Activated naive CD4-positive, alpha-beta T cell treated with anti-CD3 and anti-CD28 coated beads, Interleukin-2, amount 50 U/mL, for 16 hours (primary cell): ENCODE results near the gene CFAP74.
A peak's percentile ranks its signal among the peaks of the same experiment; 100 is the strongest.
"Not testable (repeated sequence)": the region's sequence is repeated elsewhere in the genome, so short reads cannot be mapped to it uniquely, and the experiment has no call there.

Source experiments
- DNase-seq: peaks from one replicate; pipeline ENCODE4 v3.0.0-alpha.2; 2020

The CFAP74 gene

GRCh38 chr1:1893997-1894353 is 109.6 kb downstream of the CFAP74 start:
- no peak for DNase-seq

- DNase-seq: no peak
These were observed 110.1 kb downstream of the CFAP74 start for GRCh38 chr1:1893291-1893985.

- no peak for DNase-seq
These were observed 110.8 kb downstream of the CFAP74 start for GRCh38 chr1:1892763-1893120.

DNA sequence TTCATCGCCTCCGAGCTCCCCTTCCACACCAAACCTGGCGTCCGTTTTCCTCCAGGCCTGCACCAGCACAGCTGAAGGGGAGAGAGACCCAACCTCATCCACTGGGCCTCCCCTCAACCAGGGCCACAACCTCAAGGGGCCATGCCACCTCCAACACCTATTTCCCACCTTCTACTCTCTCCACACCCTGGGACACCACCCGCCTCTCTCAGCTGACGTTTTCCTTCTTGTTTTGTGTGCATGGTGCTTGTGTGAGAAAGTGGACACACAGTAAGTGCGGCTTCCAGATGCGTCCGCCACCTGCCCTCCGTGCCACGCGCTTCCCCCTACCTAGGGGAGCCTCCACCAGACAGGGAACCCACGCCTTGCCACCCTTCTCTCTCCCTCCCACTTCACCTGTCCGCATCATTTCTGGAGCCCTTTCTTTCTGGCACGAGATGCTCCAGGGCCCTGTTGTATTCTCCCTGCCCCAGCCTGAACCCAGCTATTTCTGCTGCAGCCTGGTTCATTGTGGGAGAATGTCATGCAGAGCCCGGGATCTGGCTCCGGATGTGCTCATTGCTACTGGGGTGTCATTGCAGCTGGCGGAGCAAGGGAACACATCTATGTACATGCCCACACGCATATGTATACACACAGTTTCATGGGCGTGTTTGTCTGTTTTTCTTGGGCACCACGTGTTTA is 111.4 kb downstream of the CFAP74 start:
- DNase-seq: peak; percentile 35

DNA sequence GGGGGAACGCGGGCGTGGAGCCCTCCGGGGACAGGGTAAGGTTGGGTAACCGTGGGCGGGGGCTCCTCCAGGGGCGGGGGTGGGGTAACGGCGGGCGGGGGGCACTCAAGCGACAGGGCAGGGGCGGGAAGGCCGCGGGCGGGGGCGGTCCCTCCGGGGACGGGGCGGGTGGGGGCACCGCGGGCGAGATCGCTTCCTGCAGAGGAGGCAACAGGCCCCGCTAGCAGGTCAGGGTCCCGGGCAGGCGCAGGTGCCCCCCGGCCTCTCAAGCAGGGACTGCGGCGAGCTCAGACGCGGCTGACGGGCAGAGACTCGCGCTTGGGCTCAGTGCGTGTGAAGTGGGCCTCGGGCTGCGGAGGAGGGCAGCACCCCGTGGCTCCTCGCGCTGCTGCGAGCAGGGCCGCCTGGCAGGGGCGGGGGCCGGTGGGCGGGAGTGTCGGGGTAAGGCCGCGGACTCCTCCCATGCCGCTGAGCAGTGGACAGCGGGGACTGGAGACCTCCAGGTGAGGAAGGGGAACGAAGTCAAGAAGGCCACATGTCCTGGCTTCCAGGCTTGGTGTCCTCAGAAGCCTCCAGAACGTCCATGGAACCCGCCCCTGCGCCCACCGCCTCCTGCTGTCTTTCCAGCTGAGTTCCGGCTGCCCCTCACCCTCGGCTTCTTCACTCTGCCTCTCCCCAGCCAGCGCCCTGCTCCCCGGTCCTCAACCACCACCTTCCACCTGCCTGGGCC is 112.1 kb downstream of the CFAP74 start:
- peak; percentile 75 for DNase-seq

DNA sequence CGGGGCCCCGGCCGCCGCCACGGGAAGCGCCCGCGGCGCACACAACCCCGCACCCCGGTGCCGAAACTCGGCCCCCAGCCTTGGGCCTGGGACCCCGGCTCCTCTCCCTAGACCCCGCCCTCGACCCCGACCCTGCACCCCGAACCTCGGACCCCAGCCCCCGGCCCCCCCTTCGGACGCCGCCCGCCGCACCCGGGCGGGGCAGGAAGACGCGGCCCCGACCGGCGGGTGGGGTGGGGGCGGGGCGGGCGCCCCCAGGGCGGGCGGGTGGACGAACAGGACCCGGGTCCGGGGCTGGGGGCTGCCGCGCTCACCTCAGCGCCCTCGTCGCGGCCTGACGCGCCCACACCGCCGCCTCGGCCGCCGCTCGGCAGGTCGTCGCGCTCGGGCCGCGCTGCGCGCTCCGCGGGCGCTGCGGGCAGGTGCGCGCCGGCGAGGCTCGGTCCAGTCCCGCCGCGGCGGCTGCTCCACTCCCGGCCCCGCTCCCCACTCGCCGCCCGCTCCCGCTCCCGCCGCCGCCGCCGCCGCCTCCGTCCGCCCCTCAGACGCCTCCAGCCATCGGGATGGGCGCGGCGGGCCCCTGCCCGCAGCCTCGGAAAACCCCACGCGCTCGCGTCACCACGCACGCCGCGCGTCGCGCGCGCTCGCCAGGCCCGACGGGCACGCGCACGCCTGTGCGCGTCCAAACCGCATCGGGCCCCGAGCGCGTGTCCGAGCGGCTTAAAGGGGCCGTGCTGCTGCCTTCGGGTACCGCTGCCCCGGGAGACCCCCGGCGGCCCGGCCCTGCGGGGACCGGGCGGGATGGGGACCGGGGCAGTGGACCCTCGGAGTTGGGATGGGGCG is 112.9 kb downstream of the CFAP74 start, which contains the start of gene GNB1:
GNB1 (minus strand) TSS at position 582 of the 843 bp plus-strand sequence. CDS start 65,634 bp downstream, outside the sequence.
- peak; percentile 87 for DNase-seq

DNA sequence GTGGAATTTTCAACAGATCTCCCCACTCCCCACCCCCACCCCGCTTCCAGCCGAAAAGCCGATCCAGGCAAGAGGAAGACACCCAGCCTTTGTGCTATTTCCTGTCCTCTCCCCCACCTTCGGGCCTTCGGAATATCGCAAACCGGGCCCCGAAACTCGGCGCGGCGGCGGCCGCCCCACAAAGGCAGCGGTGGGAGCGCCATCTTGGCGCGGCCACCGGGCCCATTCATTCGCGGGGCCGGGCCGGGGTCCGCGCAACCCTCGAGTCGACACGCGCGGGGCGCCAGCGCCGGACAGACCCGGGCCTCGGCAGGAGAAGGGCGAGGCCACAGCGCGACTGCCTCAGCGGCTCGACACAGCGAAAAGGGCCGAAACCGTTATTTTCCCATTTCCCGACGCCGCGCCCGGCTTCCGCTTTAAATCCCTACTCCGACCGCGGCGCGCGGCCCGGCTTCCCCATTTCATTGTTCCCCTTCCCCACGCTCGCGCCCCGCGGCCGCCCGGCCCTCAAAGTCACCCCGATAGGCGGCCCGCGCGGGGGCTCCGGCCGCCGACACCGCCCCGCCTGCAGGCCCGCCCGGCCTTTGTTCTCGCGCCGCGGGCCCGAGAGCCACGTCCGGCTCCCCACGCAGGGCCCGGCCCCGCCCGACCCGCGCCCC is 113.6 kb downstream of the CFAP74 start:
- DNase-seq: peak; percentile 44

DNA sequence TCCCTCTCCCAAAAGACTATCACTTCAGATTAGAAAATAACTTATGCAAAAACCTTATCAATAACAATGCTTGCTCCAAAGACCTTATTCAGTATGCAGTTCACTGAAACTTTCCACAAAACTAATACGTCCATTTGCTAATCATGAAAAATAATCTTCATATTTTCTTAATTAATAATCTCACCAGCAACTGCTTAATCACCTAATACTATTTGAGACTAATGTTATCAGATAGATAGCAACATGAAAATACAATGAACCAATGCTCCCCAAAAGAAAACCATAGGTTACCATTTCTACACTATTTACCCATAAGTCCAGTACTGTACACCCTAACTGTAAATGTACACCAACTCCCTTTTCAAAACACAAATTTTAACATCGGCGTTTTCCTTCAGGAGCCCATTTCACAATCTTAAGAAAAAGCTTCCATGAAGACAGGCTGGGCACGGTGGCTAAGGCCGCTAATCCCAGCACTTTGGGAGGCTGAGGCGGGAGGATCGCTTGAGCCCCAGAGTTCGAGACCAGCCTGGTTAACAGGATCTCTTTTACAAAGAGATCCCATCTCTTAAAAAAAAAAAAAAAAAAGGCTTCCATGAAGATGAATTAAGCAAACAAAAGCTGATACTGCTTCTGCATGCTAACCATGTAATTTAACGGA is 114.4 kb downstream of the CFAP74 start:
- DNase-seq: no peak

GRCh38 chr1:1883890-1884289 is 119.7 kb downstream of the CFAP74 start:
- not testable (repeated sequence) for DNase-seq

GRCh38 chr1:1883092-1883873 is 120.3 kb downstream of the CFAP74 start:
- no peak for DNase-seq

DNA sequence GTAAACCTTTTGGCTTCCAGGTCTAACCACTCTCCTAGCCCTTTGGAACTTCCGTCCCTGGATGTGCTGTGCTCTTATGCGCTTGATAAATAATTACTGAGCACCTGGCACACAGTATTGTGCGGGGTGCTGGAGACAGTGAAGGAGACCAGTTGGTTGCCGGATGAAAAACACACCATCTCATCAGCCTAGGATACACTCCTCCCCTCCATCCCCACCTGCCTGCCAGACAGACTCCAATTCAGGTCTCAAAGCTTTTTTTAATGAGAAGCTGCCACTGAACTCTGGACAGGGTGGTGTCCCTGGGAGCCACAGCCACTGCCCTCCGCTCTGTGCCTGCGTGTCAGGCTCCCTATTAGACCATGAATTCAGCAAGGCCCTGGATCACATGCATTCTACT is 121.9 kb downstream of the CFAP74 start:
- no peak for DNase-seq

DNA sequence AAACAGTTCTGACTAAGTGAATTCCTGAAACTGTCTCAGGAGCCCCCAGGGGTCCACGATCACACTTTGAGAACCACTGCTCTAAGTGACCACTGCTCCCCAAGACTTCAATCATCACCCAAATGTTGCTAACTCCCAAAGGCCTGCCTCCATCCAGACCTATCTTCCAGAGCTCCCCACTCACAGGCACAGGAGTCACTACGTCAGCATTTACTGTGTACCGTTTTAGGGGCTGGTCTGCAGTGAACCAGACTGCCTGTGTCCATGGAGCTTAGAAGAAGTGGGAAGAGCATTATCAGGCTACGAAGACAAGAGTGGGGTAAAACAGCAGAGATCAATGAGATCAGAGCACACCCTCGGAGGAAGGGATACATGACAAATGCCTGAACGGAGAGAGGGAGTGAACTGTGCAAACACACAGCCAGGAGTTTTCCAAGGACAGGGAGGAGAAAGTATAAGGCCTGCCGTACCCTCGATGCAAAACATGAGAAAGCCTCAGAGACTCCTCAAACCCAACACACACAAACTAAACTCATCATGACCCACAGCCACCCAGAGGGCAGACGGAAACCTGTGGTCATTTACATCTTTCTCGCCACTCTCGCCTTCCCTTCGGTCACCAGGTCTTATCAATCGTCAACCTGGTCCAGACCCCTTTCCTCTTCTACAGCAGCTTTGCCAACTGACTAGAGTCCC is 122.8 kb downstream of the CFAP74 start:
- DNase-seq: no peak

DNA sequence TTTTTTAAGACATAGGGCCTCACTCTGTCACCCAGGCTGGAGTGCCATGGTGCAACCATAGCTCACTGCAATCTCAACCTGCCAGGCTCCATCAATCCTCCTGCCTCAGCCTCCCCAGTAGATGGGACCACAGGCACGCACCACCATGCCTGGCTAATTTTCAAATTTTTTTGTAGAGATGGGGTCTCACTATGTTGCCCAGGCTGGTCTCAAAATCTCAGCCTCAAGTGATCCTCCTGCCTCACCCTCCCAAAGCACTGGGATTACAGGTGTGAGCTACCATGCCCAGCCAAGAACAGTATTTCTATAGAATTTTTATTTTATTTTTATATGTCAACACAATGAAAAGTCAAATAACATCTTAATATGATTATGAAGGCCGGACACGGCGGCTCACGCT is 123.6 kb downstream of the CFAP74 start:
- no peak for DNase-seq

DNA sequence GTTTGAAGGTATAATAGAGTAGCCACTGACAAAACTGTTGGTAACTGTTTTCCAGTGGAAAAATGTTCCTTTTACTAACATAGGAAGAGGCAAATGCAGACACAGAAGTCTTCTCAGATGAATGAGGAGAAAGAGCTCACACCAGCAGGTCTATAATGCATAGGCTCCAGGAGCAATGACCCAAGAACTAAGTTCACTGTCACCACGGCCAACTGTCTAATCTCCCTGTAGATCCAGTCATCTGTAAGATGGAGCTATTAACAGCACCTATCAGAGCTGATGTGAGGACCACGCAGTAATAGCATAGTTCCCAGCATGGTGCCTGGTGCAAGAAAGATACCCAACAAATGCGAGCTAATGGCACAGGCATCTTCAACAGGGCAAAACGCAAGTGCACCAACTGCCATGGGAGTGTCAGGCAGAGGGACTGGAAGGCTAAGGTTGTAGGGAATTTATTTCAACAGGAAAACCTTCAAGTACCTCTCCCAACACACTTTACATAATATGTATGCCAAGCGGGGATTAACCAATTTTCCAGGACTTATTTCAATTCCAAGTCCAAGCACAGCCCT is 125.6 kb downstream of the CFAP74 start:
- no peak for DNase-seq

GRCh38 chr1:1876335-1876930 is 127.2 kb downstream of the CFAP74 start:
- no peak for DNase-seq

DNA sequence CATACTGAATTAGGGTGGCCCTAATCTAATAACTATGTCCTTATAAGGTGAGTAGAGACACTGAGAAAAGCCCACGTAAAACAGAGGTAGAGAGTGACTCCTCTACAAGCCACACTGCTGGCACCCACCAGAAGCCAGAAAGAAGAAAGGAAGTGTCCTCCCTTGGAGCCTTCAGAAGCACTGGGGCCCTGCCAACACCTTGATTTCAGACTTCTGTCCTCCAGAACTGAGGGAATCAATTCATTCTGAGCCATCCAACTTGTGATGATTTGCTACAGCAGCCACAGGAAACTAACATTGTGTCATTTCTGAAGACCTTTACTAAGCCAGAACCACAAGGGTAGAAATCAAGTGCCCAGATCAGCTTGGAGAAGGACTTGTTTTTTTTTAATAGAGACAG is 127.7 kb downstream of the CFAP74 start:
- no peak for DNase-seq

DNA sequence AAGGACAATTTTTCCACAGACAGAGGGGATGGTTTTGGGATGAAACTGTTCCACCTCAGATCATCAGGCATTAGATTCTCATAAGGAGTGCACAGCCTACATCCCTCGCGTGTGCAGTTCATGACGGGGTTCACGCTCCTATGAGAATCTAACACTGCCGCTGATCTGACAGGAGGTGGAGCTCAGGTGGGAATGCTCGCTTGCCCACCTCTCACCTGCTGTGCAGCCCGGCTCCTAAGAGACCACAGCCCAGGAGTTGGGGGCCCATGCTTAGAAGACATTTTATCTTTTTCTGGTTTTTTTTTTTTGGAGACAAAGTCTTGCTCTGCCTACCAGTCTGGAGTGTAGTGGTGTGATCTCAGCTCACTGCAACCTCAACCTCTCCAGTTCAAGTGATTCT is 128.7 kb downstream of the CFAP74 start:
- DNase-seq: no peak

- no peak for DNase-seq
These were observed 130.4 kb downstream of the CFAP74 start for GRCh38 chr1:1873186-1873585.

DNA sequence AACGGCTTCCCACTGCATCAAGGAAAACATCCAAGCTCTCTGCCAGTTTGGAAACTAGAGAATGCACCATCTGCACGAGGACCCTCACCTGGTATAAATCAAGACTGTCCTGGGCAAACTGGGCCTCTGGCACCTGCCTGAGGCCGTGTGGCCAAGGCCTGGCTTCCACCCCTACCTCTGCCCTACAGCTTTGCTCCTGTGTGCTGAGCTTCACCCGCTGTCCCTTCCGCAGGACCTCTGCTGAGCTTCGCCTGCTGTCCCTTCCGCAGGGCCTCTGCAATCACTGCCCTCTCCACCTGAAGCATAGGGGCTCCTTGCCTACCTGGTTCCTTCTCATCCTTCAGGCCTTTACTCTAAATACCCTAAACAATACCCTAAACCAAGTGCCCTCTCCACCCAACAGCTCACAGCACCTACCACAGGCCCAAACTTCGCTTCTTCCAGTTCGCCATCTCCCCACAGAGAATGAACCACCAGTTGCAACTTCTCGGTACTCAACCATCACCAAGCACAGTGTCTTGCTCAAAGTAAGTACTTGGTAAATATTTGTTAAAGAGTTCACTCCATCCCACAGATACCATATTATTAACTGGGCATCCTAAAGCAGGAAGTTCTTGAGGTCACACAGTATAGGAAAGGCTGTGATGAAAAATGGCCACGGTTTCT is 131.1 kb downstream of the CFAP74 start:
- DNase-seq: no peak
